Naive thymus-derived CD8-positive, alpha-beta T cell (primary cell): ENCODE measurements around the gene ARL15. TPM values are rescaled to one million over a fixed set of nuclear protein-coding genes. Genes with fewer than 3 reads are reported as not detected.

Experiments
- ATAC-seq, 2 donors: fragments of 150-1000 bp; cut with Tn5 transposase in 1 of 2; sonication (Bioruptor Pico), chemical (Tn5 transposase) in 1 of 2; 1 replicate in 1 of 2; 2 replicates in 1 of 2; pipeline ENCODE4 v1.10.0; 2021; ENCODE audit warnings: mild to moderate bottlenecking in 2 of 2, moderate library complexity in 2 of 2
- POLR2A ChIA-PET: fragments of 350-600 bp; sonication (Branson Sonifier 250); formaldehyde crosslinking; loops from one replicate; lab custom pipeline; 2021; ENCODE audit warnings: antibody characterized with exemption; lab: Charles Lee
- DNase-seq, 10 donors: peaks; one replicate each; pipeline versions ENCODE4 v3.0.0 to v3.0.0-alpha.2; 2020 to 2022
- H3K27ac Mint-ChIP-seq, 10 donors: one replicate each; pipeline ENCODE4 v1.8.0; 2020 to 2022; ENCODE audit warnings: mild to moderate bottlenecking in 10 of 10, mixed read lengths in 10 of 10, moderate library complexity in 4 of 10, inconsistent platforms in 1 of 10
- H3K27me3 Mint-ChIP-seq, 5 donors: one replicate each; pipeline ENCODE4 v1.8.0; 2021 to 2022; ENCODE audit warnings: mixed read lengths in 5 of 5
- H3K36me3 Mint-ChIP-seq, 3 donors: one replicate each; pipeline ENCODE4 v1.8.0; 2020 to 2022; ENCODE audit warnings: mixed read lengths in 3 of 3, mild to moderate bottlenecking in 2 of 3, inconsistent platforms in 1 of 3
- H3K4me1 Mint-ChIP-seq, 4 donors: one replicate each; pipeline ENCODE4 v1.8.0; 2021 to 2022; ENCODE audit warnings: mixed read lengths in 4 of 4
- H3K4me3 Mint-ChIP-seq, 10 donors: one replicate each; pipeline ENCODE4 v1.8.0; 2020 to 2022; ENCODE audit warnings: mild to moderate bottlenecking in 10 of 10, mixed read lengths in 10 of 10, moderate library complexity in 6 of 10, inconsistent platforms in 1 of 10
- H3K9me3 Mint-ChIP-seq, 9 donors: one replicate each; pipeline ENCODE4 v1.8.0; 2020 to 2022; ENCODE audit warnings: mixed read lengths in 9 of 9, mild to moderate bottlenecking in 3 of 9, inconsistent platforms in 1 of 9, moderate library complexity in 1 of 9
- polyA plus RNA-seq, 3 donors: library from polyadenylated mRNA; unstranded; fragments of 300-500 nt; fragmentation: Illumina TruSeq; gene quantifications; one replicate each; pipeline ENCODE4 v1.2.3, GENCODE V29; 2021
- total RNA-seq, 8 experiments: library from RNA in 2 of 8; stranded (reverse) in 2 of 8; gene quantifications; one replicate each; pipeline ENCODE4 v1.2.3 and lab custom pipeline; 2021 to 2026

The ARL15 gene
- total and polyA plus RNA-seq, 5 experiments from 2014 or later, result 9.9 to 15.2 (median 12.4) TPM

GRCh38 chr5:54278036-54278830 lies 32.1 kb downstream of the ARL15 start:
- H3K4me1 Mint-ChIP-seq, result peaks cover 11 to 24% (median 19%) of the 10 kb centered on the region in 4 donors
- H3K36me3 Mint-ChIP-seq, result peaks cover 14 to 29% (median 26%) of the 10 kb centered on the region in 3 donors
- ATAC-seq, result no peak
- H3K27me3 Mint-ChIP-seq, result no peaks in the 10 kb centered on the region
- POLR2A ChIA-PET, result no interaction called here
- DNase-seq, result no peak
- H3K27ac Mint-ChIP-seq, result no peak overlapping the region
- no peak overlapping the region for H3K4me3 Mint-ChIP-seq
- peaks cover 0 to 12% (median 3%) of the 10 kb centered on the region in 9 donors for H3K9me3 Mint-ChIP-seq

DNA sequence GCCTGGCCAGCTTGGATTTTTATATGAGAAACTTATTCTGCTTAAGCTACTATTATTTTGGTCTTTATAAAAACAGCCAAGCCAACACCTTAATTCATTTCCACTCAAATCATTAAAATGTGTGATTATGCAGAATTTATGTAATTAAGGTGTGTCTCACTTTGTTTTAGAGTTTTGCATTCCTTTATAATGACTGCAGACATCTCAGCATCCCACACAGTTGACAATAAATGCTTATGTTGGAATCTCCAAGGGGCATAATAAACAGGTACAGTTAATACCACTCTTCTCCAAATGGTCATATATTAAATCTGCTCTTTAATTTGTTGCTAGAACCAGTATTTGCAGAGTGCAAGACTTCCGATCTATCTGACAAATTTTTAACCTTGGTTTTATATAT lies 34.3 kb downstream of the ARL15 start:
- ATAC-seq (no peak), DNase-seq (no peak)
- Mint-ChIP-seq H3K4me1 (peaks cover 19 to 34% (median 23%) of the 10 kb centered on the region in 4 donors), H3K36me3 (peaks cover 10 to 26% (median 24%) of the 10 kb centered on the region in 3 donors), H3K4me3 (no peak overlapping the region), H3K27ac (no peak overlapping the region), H3K9me3 (peaks cover 0 to 8% (median 0%) of the 10 kb centered on the region in 9 donors), H3K27me3 (no peaks in the 10 kb centered on the region)
- POLR2A ChIA-PET, result interaction anchor here (0.8 kb wide), 1 partner anchor 415 kb away, joined by 3 read pairs; no protein-coding TSS in a partner anchor

- H3K4me3 Mint-ChIP-seq, result no peak overlapping the region
- peaks cover 4 to 23% (median 21%) of the 10 kb centered on the region in 3 donors for H3K36me3 Mint-ChIP-seq
- ATAC-seq (no peak), DNase-seq (no peak)
- no peaks in the 10 kb centered on the region for H3K27me3 Mint-ChIP-seq
- POLR2A ChIA-PET, result interaction anchor here (0.8 kb wide), 1 partner anchor 414 kb away, joined by 3 read pairs; no protein-coding TSS in a partner anchor
- H3K4me1 Mint-ChIP-seq, result peaks cover 19 to 34% (median 23%) of the 10 kb centered on the region in 4 donors
- peak overlapping the region in 1 of 10 donors; percentile 28 for H3K27ac Mint-ChIP-seq
- H3K9me3 Mint-ChIP-seq, result peaks cover 0 to 4% (median 0%) of the 10 kb centered on the region in 9 donors
These were observed 35.0 kb downstream of the ARL15 start for GRCh38 chr5:54275361-54275760.

DNA sequence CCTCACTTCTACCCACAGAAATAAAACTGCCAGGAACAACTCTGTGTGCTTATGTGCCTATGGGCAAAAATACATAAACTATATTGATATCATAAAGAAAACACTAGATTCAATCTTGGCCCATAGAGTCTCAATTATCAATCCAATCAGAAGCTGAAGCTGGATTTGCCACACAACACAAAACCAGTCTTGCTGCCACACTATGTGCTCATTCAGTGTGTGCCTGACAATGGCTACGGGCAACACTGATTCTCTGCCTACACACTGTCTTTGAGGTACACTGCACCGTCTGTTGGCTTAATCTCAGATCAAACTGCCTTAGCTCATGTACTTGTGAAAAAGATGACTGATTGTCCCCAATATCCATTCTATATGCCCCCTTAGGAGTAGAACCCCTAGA lies 35.4 kb downstream of the ARL15 start:
- no peak for DNase-seq
- POLR2A ChIA-PET, result interaction anchor here (0.8 kb wide), 1 partner anchor 414 kb away, joined by 3 read pairs; no protein-coding TSS in a partner anchor
- no peaks in the 10 kb centered on the region for H3K27me3 Mint-ChIP-seq
- peaks cover 19 to 34% (median 22%) of the 10 kb centered on the region in 4 donors for H3K4me1 Mint-ChIP-seq
- peaks cover 0 to under 1% (median 0%) of the 10 kb centered on the region in 9 donors for H3K9me3 Mint-ChIP-seq
- H3K27ac Mint-ChIP-seq, result peak overlapping the region in 1 of 10 donors; percentile 28
- H3K36me3 Mint-ChIP-seq, result peaks cover under 1 to 19% (median 17%) of the 10 kb centered on the region in 3 donors
- H3K4me3 Mint-ChIP-seq, result no peak overlapping the region
- ATAC-seq, result no peak

GRCh38 chr5:54273715-54274114 lies 36.7 kb downstream of the ARL15 start:
- no peak for DNase-seq
- POLR2A ChIA-PET, result no interaction called here
- Mint-ChIP-seq H3K4me1 (peaks cover 19 to 32% (median 22%) of the 10 kb centered on the region in 4 donors), H3K27me3 (no peaks in the 10 kb centered on the region), H3K36me3 (peaks cover 0 to 11% (median 6%) of the 10 kb centered on the region in 3 donors), H3K4me3 (no peak overlapping the region), H3K9me3 (peaks cover 0 to 4% (median 0%) of the 10 kb centered on the region in 9 donors), H3K27ac (peak overlapping the region in 1 of 10 donors; percentile 47)
- no peak for ATAC-seq

DNA sequence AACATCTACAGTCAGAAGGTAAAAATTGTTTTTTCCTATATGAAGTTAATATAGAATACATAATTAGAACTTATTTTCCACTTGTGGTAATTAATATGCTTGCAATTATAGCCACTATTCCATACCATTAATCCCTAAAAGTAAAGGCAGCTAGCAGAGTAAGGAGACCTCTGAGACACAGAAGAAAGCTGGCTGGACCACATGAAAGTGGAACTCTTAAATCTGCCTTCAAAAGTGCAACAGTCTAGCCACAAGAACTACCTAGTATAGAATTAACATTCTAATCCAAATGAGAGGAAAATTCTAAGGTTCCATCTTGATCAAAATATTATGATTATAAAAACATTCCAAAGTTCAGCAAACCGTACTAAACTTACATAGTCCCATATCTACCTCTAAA lies 37.6 kb downstream of the ARL15 start:
- Mint-ChIP-seq H3K4me3 (no peak overlapping the region), H3K9me3 (peaks cover 0 to 4% (median 0%) of the 10 kb centered on the region in 9 donors), H3K36me3 (peaks cover 0 to 10% (median under 1%) of the 10 kb centered on the region in 3 donors), H3K27ac (no peak overlapping the region), H3K27me3 (no peaks in the 10 kb centered on the region), H3K4me1 (peaks cover 15 to 30% (median 20%) of the 10 kb centered on the region in 4 donors)
- POLR2A ChIA-PET, result no interaction called here
- no peak for ATAC-seq
- no peak for DNase-seq

DNA sequence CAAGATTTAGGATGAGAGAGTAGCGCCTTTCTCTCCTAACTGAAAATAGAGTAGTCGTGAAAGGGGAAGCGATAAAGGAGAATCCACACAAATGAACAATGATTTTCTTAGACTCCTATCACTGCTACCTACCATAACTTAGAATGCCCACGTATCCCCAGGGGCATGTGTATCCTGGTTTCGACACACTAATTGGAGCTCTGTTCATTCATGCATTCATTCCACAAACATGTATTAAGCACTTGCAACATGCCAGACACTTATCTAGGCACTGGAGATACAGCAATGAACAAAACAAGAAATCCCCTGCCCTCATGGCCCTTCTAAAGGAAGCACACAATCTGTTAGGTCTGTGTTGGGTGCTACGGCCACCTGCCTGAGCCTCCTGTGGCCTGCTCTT lies 40.0 kb downstream of the ARL15 start:
- no peak overlapping the region for H3K4me3 Mint-ChIP-seq
- H3K27ac Mint-ChIP-seq, result no peak overlapping the region

DNA sequence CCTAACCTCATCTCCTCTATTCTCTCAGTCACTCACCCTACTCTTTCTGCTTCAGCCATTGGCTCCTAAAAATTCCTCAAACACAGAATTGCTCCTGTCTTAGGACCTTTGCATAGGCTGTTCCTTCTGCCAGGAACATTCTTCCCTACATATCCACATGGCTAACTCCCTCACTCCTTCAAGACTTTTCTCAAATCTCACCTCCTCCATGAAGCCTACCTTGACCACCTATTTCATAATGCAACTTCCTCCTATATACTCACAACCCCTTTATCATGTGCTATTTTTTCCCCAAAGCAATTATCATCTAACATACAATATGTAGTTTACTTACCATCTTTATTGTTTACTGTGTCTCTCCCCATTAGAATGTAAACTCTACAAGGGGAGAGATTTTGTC lies 45.8 kb downstream of the ARL15 start:
- Mint-ChIP-seq H3K27ac (no peak overlapping the region), H3K27me3 (no peaks in the 10 kb centered on the region), H3K9me3 (peaks cover 0 to 7% (median 1%) of the 10 kb centered on the region in 9 donors), H3K4me3 (no peak overlapping the region), H3K4me1 (peaks cover 12 to 20% (median 17%) of the 10 kb centered on the region in 4 donors), H3K36me3 (peaks cover 0 to 4% (median 0%) of the 10 kb centered on the region in 3 donors)
- no peak for ATAC-seq
- no peak for DNase-seq
- POLR2A ChIA-PET, result no interaction called here

More for the DNA sequence above, 40.0 kb downstream of the ARL15 start:
- DNase-seq, result no peak
- H3K27me3 Mint-ChIP-seq, result no peaks in the 10 kb centered on the region
- no peak for ATAC-seq
- POLR2A ChIA-PET, result no interaction called here
- peaks cover 0 to 4% (median 0%) of the 10 kb centered on the region in 3 donors for H3K36me3 Mint-ChIP-seq
- peaks cover 13 to 21% (median 19%) of the 10 kb centered on the region in 4 donors for H3K4me1 Mint-ChIP-seq
- H3K9me3 Mint-ChIP-seq, result peaks cover 0 to 4% (median 0%) of the 10 kb centered on the region in 9 donors

- POLR2A ChIA-PET, result no interaction called here
- ATAC-seq (no peak), DNase-seq (no peak)
- Mint-ChIP-seq H3K27ac (no peak overlapping the region), H3K27me3 (no peaks in the 10 kb centered on the region), H3K9me3 (peaks cover 0 to 7% (median 0%) of the 10 kb centered on the region in 9 donors), H3K4me1 (peaks cover 16 to 30% (median 23%) of the 10 kb centered on the region in 4 donors), H3K4me3 (no peak overlapping the region), H3K36me3 (peaks cover 0 to 2% (median 0%) of the 10 kb centered on the region in 3 donors)
These were observed 46.9 kb downstream of the ARL15 start for GRCh38 chr5:54263447-54263846.

DNA sequence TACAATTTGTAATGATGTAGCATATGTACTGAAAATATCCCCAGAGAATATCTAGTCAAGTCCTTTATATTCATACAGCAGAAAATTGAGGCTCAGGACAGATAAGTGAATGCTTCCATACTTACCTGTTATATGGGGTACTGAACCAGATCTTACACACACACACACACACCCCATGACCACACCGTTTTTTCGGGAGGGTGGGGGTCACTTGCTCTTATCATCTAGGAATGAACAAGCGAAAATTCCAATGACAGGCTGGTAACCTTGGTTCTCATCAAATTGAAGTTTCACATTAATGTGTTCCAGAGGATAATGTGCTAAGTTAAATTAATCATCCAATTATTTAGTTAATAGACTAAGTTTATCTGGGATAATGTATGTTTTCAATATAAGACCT lies 48.8 kb downstream of the ARL15 start:
- H3K36me3 Mint-ChIP-seq, result no peaks in the 10 kb centered on the region
- H3K9me3 Mint-ChIP-seq, result peaks cover 0 to 7% (median 0%) of the 10 kb centered on the region in 9 donors
- H3K27ac Mint-ChIP-seq, result no peak overlapping the region
- ATAC-seq (no peak), DNase-seq (no peak)
- peaks cover 24 to 46% (median 38%) of the 10 kb centered on the region in 4 donors for H3K4me1 Mint-ChIP-seq
- no peak overlapping the region for H3K4me3 Mint-ChIP-seq
- H3K27me3 Mint-ChIP-seq, result no peaks in the 10 kb centered on the region
- POLR2A ChIA-PET, result no interaction called here

GRCh38 chr5:54259981-54260380 lies 50.4 kb downstream of the ARL15 start:
- ATAC-seq (no peak), DNase-seq (no peak)
- Mint-ChIP-seq H3K36me3 (peaks cover 0 to 3% (median 0%) of the 10 kb centered on the region in 3 donors), H3K4me3 (no peak overlapping the region), H3K4me1 (peaks cover 27 to 58% (median 47%) of the 10 kb centered on the region in 4 donors), H3K9me3 (peaks cover 0 to 7% (median 0%) of the 10 kb centered on the region in 9 donors), H3K27ac (no peak overlapping the region), H3K27me3 (no peaks in the 10 kb centered on the region)
- POLR2A ChIA-PET, result no interaction called here

DNA sequence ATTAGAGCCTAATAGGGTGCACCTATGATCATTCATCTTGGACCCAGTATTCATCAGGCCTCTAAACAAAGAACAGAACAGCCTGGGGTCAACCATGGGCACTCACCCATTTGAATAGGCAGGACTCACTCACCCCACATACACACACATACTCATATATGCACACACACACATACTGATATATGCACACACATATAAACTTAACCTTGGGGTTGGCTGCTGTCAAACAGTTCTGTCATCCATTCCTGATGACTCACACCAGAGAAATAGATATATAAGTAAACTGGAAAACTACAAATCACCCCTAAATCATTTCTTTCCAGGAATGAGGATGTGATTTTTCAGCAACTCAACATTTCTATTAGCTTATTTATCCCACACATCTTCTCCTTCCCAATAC lies 51.3 kb downstream of the ARL15 start:
- Mint-ChIP-seq H3K4me3 (no peak overlapping the region), H3K36me3 (peaks cover 0 to 3% (median 0%) of the 10 kb centered on the region in 3 donors), H3K27me3 (no peaks in the 10 kb centered on the region), H3K9me3 (peaks cover 0 to 4% (median 0%) of the 10 kb centered on the region in 9 donors), H3K27ac (no peak overlapping the region), H3K4me1 (peaks cover 22 to 49% (median 45%) of the 10 kb centered on the region in 4 donors)
- DNase-seq (no peak), ATAC-seq (no peak)
- POLR2A ChIA-PET, result no interaction called here
